Renal cortical epithelial cell (primary cell): ENCODE data around the gene STAB1. TPM values are rescaled to one million over a fixed set of nuclear protein-coding genes. Genes with fewer than 3 reads are reported as not detected.
A peak's percentile ranks its signal among the peaks of the same experiment; 100 is the strongest.
"Not testable (repeated sequence)": the region's sequence is repeated elsewhere in the genome, so short reads cannot be mapped to it uniquely, and the experiment has no call there.

Experiments used
- DNase-seq: peaks from one replicate; pipeline ENCODE4 v3.0.0-alpha.2; 2011; ENCODE audit warnings: low read depth
- total RNA-seq: library from RNA; depleted of rRNA; stranded (reverse); fragments of >200 nt; gene quantifications from 2 replicates; pipeline ENCODE4 v1.2.3, GENCODE V29; 2014

STAB1 gene
- total RNA-seq, 1 donor from 2014 or later, result 0.50 TPM

DNA sequence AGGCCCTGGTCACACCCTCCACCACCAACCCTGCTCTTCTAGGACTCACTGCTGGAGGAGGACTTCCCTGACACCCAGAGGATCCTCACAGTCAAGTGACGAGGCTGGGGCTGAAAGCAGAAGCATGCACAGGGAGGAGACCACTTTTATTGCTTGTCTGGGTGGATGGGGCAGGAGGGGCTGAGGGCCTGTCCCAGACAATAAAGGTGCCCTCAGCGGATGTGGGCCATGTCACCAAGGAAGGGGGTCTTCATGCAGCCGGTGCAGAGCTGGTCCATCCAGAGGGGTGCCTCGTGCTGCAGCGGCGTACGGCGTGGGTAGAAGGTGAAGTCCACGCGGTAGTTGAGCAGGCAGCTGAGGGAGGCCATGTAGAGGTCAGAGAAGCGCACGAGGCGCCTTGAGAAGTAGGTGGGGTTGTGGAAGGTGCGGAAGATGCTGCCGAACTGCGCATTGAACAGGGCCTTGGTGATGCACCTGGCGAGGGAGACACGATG, 29.2 kb downstream of the STAB1 start:
- DNase-seq, result no peak

- no peak for DNase-seq
These were observed 29.9 kb downstream of the STAB1 start for GRCh38 chr3:52524752-52525679.

GRCh38 chr3:52525680-52526561, 30.8 kb downstream of the STAB1 start:
- peak; percentile 16 for DNase-seq

- not testable (repeated sequence) for DNase-seq
These were observed 31.5 kb downstream of the STAB1 start for GRCh38 chr3:52526671-52527038.

- peak; percentile 25 for DNase-seq
These were observed 32.0 kb downstream of the STAB1 start for GRCh38 chr3:52527039-52527731.

DNA sequence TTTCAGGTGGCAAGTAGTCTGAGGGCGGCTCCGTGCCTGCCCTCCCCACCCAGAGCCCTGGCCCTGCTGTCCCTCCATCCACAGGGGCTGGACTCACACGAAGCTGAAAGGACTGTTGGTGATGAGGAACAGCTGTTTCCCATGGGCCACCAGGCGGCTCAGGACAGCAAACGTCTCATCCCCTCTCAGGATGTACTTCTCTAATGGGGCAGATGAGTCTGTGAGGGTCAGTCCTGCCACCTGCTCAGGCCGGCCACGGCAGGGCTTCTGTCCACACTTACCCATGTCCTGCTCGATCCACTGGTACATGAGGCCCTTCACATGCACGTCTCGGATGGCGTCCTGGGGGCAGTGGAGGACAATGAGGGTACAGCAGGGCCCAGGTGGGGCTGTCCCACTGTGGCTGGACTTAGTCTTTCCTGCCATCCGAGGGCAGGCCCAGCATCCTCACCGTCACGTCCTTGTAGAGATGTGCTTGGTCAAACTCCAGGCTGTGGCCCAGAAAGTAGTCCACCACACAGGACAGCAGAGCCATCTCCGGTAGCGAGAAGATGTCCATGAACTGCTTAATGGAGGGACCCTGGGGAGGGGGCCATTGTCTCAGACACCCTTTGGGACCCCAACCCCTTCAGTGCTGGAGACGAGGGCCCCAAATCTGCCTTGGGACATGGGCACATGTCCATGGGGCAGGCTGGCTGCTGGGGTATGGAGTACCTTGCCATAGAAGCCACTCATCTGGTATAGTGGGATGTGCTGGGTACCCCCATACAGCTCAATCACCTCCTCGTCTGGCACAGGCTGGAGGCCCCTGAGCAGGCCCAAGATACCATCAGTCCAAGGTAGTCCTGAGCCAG, 32.8 kb downstream of the STAB1 start:
- no peak for DNase-seq

- DNase-seq, result no peak
These were observed 33.6 kb downstream of the STAB1 start for GRCh38 chr3:52528586-52529375.

DNA sequence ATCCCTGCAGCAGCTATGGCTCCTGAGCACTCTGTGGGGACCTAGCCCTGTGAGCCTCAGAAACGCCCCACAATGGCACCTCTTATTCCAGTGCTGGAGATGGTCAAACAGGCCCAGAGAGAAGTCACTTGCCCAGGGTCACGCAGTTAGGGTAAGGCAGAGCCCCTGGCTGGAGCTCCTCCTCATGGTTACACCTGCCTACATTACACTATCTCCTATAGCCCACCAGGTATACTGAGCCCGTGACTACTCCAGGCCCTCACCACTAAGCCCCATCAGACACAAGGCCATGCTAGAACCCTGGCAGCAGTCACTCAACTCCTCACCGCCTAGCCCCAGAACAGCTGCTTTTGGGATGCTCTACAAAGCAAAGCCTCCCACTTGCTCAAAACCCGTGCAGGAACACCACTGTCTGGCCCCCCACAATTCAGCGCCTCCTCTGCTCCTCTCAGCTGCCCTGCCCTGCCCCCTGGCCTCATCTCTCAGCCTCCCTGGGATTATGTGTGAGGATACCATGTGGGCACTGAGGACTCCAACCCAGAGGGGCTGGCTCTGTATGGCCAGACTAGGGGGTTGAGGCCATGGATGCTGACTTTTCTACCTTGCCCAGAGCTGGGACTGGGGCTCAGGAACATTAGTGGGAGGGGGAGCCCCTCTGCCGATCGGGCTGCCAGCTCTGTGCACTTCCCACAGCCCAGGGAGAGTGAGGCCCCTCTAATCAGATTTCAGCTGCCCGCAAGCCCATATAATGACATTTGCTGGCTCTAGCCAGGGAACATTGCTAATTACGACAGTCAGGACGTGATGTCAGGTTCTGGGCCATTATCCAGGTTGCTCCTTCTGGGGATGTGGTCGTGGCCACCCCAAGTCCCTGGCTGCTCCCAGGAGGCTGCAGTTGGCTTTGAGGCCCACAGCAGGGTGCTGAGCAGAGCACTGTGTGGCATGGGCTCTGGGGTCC, 34.5 kb downstream of the STAB1 start:
- DNase-seq, result no peak

- no peak for DNase-seq
These were observed 36.0 kb downstream of the STAB1 start for GRCh38 chr3:52530918-52531826.

DNA sequence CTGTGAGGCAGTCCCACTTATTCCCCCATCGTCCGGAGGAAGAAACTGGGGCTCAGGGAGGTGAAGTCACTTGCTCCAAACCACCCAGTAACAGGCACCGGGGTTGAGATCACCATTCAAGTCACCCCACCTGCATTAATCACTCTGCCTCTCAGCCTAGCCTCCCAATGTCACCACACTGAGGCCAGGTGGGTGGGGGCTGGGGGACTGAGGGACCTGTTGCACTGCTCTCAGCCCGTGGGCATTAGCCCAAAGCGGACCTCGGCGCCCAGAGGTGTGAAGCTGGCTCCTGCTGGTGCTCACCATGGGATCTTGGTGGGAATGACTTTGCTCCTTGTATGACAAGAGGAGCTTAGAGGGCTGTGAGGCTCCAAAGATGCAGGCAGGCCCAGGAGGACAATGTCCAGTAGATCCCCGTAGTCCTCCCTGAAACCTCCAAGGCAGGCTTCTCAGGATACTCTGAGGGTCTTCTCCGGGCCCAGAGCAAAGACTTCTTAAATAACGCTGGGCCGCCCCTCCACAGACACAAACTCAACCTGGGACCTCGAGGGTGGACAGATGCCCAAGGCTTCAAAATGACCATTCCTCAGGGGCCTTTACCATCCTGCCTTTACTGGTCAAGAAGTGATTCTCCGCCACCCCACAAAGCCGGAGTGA, 36.9 kb downstream of the STAB1 start:
- no peak for DNase-seq

DNA sequence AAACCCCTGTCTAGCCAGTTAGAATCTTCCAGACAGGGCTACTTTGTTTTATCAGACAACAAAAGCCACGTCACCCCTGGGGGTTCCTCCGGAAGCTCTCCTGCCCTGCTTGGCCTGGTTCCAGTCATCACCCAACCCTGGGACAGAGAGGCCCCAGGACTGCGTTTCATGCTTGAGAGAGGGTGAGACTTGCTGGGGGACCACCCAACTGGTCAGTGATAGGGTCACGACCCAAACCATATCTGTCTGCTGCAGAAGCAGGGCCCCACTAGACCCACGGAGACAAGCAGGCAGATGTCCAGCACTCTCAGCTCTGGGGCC, 37.3 kb downstream of the STAB1 start:
- no peak for DNase-seq

DNA sequence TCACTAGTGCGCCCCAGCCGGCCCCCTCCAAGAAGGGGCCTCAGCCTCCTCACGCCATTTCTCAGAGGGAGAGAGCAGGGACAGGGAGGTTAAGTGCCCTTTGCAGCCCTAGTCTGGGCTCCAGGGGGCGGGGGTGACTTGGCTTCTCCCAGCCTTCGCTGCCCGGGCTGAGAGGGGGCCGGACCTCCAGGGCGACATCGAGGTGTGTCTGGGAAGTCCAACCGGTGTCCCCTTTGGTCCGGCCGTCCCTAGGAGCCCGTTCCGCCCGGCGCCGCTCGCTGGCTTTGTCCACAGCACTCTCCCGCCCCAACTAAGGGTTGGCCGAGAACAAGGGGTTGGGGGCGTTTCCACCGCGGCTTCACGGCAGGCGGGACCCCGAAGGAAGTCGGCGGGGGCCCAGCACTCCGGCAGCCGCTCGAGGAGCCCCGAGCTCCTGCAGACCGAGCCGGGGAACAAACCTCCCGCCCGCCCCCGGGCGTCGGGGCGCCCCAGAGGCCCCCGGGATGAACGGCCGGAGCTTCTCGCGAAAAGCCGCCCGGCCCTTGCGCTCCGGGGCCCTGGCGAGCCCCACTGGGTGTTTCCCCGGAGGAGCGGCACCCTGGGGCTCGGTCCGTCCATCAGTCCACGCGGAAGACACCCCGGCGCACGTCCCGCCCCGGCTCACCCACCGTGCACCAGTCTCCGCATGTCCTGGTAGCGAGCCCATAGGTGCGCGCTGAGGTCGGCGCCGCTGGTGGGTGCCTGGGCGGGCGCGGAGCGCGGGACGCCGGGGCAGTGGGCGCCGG, 37.9 kb downstream of the STAB1 start:
- no peak for DNase-seq

DNA sequence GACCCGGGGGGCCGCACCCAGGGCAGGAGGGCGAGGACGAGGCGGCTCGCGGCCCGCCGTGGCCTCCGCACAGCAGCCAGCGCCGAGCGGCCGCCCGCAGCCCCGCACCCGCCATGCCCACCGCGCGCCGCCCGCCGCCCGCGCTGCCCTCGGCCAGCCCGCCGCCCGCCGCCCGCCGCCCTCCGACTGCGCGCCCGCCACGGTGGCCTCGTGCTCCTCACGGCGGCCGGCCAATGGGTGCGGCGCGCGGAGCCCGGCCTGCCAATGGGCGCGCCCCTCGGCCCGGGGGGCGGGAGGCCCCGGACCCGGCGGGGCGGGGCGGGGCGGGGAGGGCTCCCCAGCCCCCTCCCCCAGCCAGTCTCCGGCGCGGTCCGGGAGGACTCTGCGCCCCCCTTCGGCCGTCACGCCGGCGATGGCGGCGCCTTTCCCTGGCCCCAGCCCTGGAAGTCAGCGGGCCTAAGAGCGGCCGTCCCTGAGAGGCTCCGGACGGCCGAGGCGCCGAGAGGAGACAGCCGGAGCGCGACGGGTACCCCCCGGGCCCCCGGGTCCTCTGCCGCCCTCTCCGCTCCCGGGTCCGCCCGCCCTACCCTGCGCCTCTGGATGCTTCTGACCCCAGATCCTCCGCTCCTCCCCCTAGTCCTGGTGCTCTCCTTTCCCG, 38.6 kb downstream of the STAB1 start, which contains the start of gene NT5DC2:
Gene NT5DC2 (minus strand): TSS at position 235 of the 658 bp plus-strand sequence. CDS start 120 bp downstream, at position 115.
- no peak for DNase-seq

GRCh38 chr3:52534281-52535183, 39.4 kb downstream of the STAB1 start:
- DNase-seq, result no peak
